Measurements from ENCODE around the gene INPP5J. TPM values are rescaled to one million over a fixed set of nuclear protein-coding genes. Genes with fewer than 3 reads are reported as not detected.

The INPP5J gene
- total RNA-seq, 3 donors from 2014 or later, result 21.3 to 44.0 (median 24.1) TPM

GRCh38 chr22:31124290-31124689, 1.5 kb downstream of the INPP5J start:
- ATAC-seq, result no peak
- no peak overlapping the region for H3K4me3 ChIP-seq
- no peaks in the 10 kb centered on the region for H3K9me3 ChIP-seq
- no peaks in the 10 kb centered on the region for H3K36me3 ChIP-seq (ENCODE audit: low read depth)
- peak in 1 of 3 donors; percentile 23 for DNase-seq
- TF ChIP-seq CTCF (IDR thresholded peaks at IDR 0.05), result no peak
- H3K4me1 ChIP-seq (ENCODE audit: low read depth), result peaks cover 10% of the 10 kb centered on the region
- intact Hi-C loops (cut with DNase I, micrococcal nuclease), result no loop called here

- Histone ChIP-seq H3K9me3 (no peaks in the 10 kb centered on the region), H3K36me3 (ENCODE audit: low read depth) (no peaks in the 10 kb centered on the region), H3K4me1 (ENCODE audit: low read depth) (peaks cover 10% of the 10 kb centered on the region), H3K4me3 (no peak overlapping the region)
- no peak for DNase-seq
- no peak for ATAC-seq
- TF ChIP-seq CTCF (IDR thresholded peaks at IDR 0.05), result no peak
- intact Hi-C loops (cut with DNase I, micrococcal nuclease), result no loop called here
Measured at GRCh38 chr22:31124811-31125465, 2.2 kb downstream of the INPP5J start.

GRCh38 chr22:31125521-31126117, 2.9 kb downstream of the INPP5J start:
- ATAC-seq, result no peak
- no peak for DNase-seq
- peaks cover 10% of the 10 kb centered on the region for H3K4me1 ChIP-seq (ENCODE audit: low read depth)
- no peaks in the 10 kb centered on the region for H3K36me3 ChIP-seq (ENCODE audit: low read depth)
- H3K4me3 ChIP-seq, result no peak overlapping the region
- no peaks in the 10 kb centered on the region for H3K9me3 ChIP-seq
- intact Hi-C loops (cut with DNase I, micrococcal nuclease), result no loop called here
- no peak for TF ChIP-seq CTCF (IDR thresholded peaks at IDR 0.05)

GRCh38 chr22:31126128-31126868, 3.5 kb downstream of the INPP5J start:
- DNase-seq (peak in 1 of 3 donors; percentile 26), ATAC-seq (no peak)
- Histone ChIP-seq H3K4me1 (ENCODE audit: low read depth) (peaks cover 10% of the 10 kb centered on the region), H3K4me3 (no peak overlapping the region), H3K9me3 (no peaks in the 10 kb centered on the region), H3K36me3 (ENCODE audit: low read depth) (no peaks in the 10 kb centered on the region)
- no peak for TF ChIP-seq CTCF (IDR thresholded peaks at IDR 0.05)
- intact Hi-C loops (cut with DNase I, micrococcal nuclease), result no loop called here

- no peak for ATAC-seq
- intact Hi-C loops (cut with DNase I, micrococcal nuclease), result no loop called here
- no peaks in the 10 kb centered on the region for H3K36me3 ChIP-seq (ENCODE audit: low read depth)
- H3K4me1 ChIP-seq (ENCODE audit: low read depth), result peaks cover 9% of the 10 kb centered on the region
- no peak overlapping the region for H3K4me3 ChIP-seq
- H3K9me3 ChIP-seq, result no peaks in the 10 kb centered on the region
- no peak for TF ChIP-seq CTCF (IDR thresholded peaks at IDR 0.05)
- no peak for DNase-seq
Measured at GRCh38 chr22:31126869-31127175, 4.1 kb downstream of the INPP5J start.

Measured in mucosa of descending colon (tissue), 3 donors.